HUES6 (cell line): ENCODE measurements around the gene PHOX2B.
A peak's percentile ranks its signal among the peaks of the same experiment; 100 is the strongest.

ENCODE experiments used
- H3K27ac ChIP-seq: 2 replicates; pipeline ENCODE4 v1.7.0; 2013; ENCODE audit warnings: low read depth, mild to moderate bottlenecking, low read length, inconsistent platforms
- H3K27me3 ChIP-seq: 2 replicates; pipeline ENCODE4 v1.6.1; 2013; ENCODE audit warnings: low read length; ENCODE audit not compliant: control insufficient read depth, insufficient read depth
- H3K36me3 ChIP-seq: 2 replicates; pipeline ENCODE4 v1.6.1; 2013; ENCODE audit warnings: low read length; ENCODE audit not compliant: control insufficient read depth, insufficient read depth
- H3K4me1 ChIP-seq: 2 replicates; pipeline ENCODE4 v1.6.1; 2013; ENCODE audit warnings: low read length; ENCODE audit not compliant: control insufficient read depth, insufficient read depth
- H3K4me3 ChIP-seq: 2 replicates; pipeline ENCODE4 v1.5.1; 2013; ENCODE audit warnings: low read depth, low read length
- H3K9ac ChIP-seq: one replicate; pipeline ENCODE4 v1.6.1; 2013; ENCODE audit warnings: mild to moderate bottlenecking, low read length
- H3K9me3 ChIP-seq: 2 replicates; pipeline ENCODE4 v1.6.1; 2013; ENCODE audit warnings: low read depth, low read length; ENCODE audit not compliant: control insufficient read depth, insufficient read depth

PHOX2B gene

GRCh38 chr4:41748571-41749475 lies at the start of gene PHOX2B:
TSS of gene PHOX2B (minus strand) at chr4:41748725. CDS start at chr4:41748610, 115 bp downstream.
- peaks cover 5% of the 10 kb centered on the region; the same call in 1 of the 2 replicates for H3K9me3 ChIP-seq
- no peak within 1 kb of the TSS for H3K27ac ChIP-seq
- H3K36me3 ChIP-seq: no peaks in the 10 kb centered on the region
- H3K4me1 ChIP-seq: peaks cover 36% of the 10 kb centered on the region
- peaks cover 100% of the 10 kb centered on the region for H3K27me3 ChIP-seq
- no peak within 1 kb of the TSS for H3K9ac ChIP-seq
- H3K4me3 ChIP-seq: no peak within 1 kb of the TSS

GRCh38 chr4:41797260-41797659 lies 48.7 kb upstream of the PHOX2B start:
- Histone ChIP-seq H3K27ac (no peak overlapping the region), H3K4me3 (no peak overlapping the region), H3K36me3 (no peaks in the 10 kb centered on the region), H3K4me1 (peaks cover 22% of the 10 kb centered on the region), H3K9ac (no peak overlapping the region), H3K9me3 (no peaks in the 10 kb centered on the region), H3K27me3 (peaks cover 15% of the 10 kb centered on the region; the same call in 1 of the 2 replicates)

- no peak overlapping the region for H3K9ac ChIP-seq
- H3K27ac ChIP-seq: no peak overlapping the region
- peak overlapping the region; percentile 9; the same call in 1 of the 2 replicates for H3K4me3 ChIP-seq
Observed at GRCh38 chr4:41796545-41797210, 48.2 kb upstream of the PHOX2B start.

GRCh38 chr4:41795796-41796385 lies 47.4 kb upstream of the PHOX2B start:
- H3K36me3 ChIP-seq: no peaks in the 10 kb centered on the region
- peaks cover 15% of the 10 kb centered on the region; the same call in 1 of the 2 replicates for H3K27me3 ChIP-seq
- H3K27ac ChIP-seq: no peak overlapping the region
- no peaks in the 10 kb centered on the region for H3K9me3 ChIP-seq
- peaks cover 22% of the 10 kb centered on the region for H3K4me1 ChIP-seq
- H3K4me3 ChIP-seq: no peak overlapping the region
- no peak overlapping the region for H3K9ac ChIP-seq

More at GRCh38 chr4:41796545-41797210, 48.2 kb upstream of the PHOX2B start:
- no peaks in the 10 kb centered on the region for H3K9me3 ChIP-seq
- peaks cover 15% of the 10 kb centered on the region; the same call in 1 of the 2 replicates for H3K27me3 ChIP-seq
- H3K4me1 ChIP-seq: peaks cover 22% of the 10 kb centered on the region
- no peaks in the 10 kb centered on the region for H3K36me3 ChIP-seq

- H3K27ac ChIP-seq: no peak overlapping the region
- H3K4me1 ChIP-seq: peaks cover 19% of the 10 kb centered on the region
- H3K9ac ChIP-seq: no peak overlapping the region
- H3K27me3 ChIP-seq: peaks cover 15% of the 10 kb centered on the region; the same call in 1 of the 2 replicates
- no peaks in the 10 kb centered on the region for H3K36me3 ChIP-seq
- H3K9me3 ChIP-seq: no peaks in the 10 kb centered on the region
- no peak overlapping the region for H3K4me3 ChIP-seq
Observed at GRCh38 chr4:41792166-41792565, 43.6 kb upstream of the PHOX2B start.

- H3K36me3 ChIP-seq: no peaks in the 10 kb centered on the region
- peaks cover 13% of the 10 kb centered on the region for H3K4me1 ChIP-seq
- peaks cover 17% of the 10 kb centered on the region; the same call in 1 of the 2 replicates for H3K27me3 ChIP-seq
- no peak overlapping the region for H3K9ac ChIP-seq
- H3K27ac ChIP-seq: no peak overlapping the region
- H3K9me3 ChIP-seq: no peaks in the 10 kb centered on the region
- no peak overlapping the region for H3K4me3 ChIP-seq
Observed at GRCh38 chr4:41791557-41791956, 43.0 kb upstream of the PHOX2B start.

- H3K4me3 ChIP-seq: no peak overlapping the region
- no peaks in the 10 kb centered on the region for H3K9me3 ChIP-seq
- H3K36me3 ChIP-seq: no peaks in the 10 kb centered on the region
- H3K27me3 ChIP-seq: peaks cover 9% of the 10 kb centered on the region; the same call in 1 of the 2 replicates
- H3K9ac ChIP-seq: no peak overlapping the region
- no peaks in the 10 kb centered on the region for H3K4me1 ChIP-seq
- H3K27ac ChIP-seq: no peak overlapping the region
Observed at GRCh38 chr4:41787931-41788330, 39.4 kb upstream of the PHOX2B start.

GRCh38 chr4:41785665-41786064 lies 37.1 kb upstream of the PHOX2B start:
- no peaks in the 10 kb centered on the region for H3K36me3 ChIP-seq
- H3K9ac ChIP-seq: no peak overlapping the region
- no peak overlapping the region for H3K27ac ChIP-seq
- no peaks in the 10 kb centered on the region for H3K9me3 ChIP-seq
- no peaks in the 10 kb centered on the region for H3K4me1 ChIP-seq
- H3K4me3 ChIP-seq: no peak overlapping the region
- peaks cover 9% of the 10 kb centered on the region; the same call in 1 of the 2 replicates for H3K27me3 ChIP-seq

GRCh38 chr4:41784191-41784979 lies 35.9 kb upstream of the PHOX2B start:
- no peak overlapping the region for H3K4me3 ChIP-seq
- H3K9me3 ChIP-seq: no peaks in the 10 kb centered on the region
- H3K9ac ChIP-seq: no peak overlapping the region
- H3K27me3 ChIP-seq: peaks cover 9% of the 10 kb centered on the region; the same call in 1 of the 2 replicates
- no peaks in the 10 kb centered on the region for H3K36me3 ChIP-seq
- H3K4me1 ChIP-seq: no peaks in the 10 kb centered on the region
- H3K27ac ChIP-seq: no peak overlapping the region

GRCh38 chr4:41776466-41776865 lies 27.9 kb upstream of the PHOX2B start:
- H3K36me3 ChIP-seq: no peaks in the 10 kb centered on the region
- H3K4me1 ChIP-seq: no peaks in the 10 kb centered on the region; the same call in 1 of the 2 replicates
- H3K27ac ChIP-seq: no peak overlapping the region
- no peak overlapping the region for H3K9ac ChIP-seq
- no peak overlapping the region for H3K4me3 ChIP-seq
- H3K27me3 ChIP-seq: peaks cover 21% of the 10 kb centered on the region; the same call in 1 of the 2 replicates
- H3K9me3 ChIP-seq: no peaks in the 10 kb centered on the region
